Pancreas (tissue), 10 donors: ENCODE data around the gene SNX1. TPM values are rescaled to one million over a fixed set of nuclear protein-coding genes. Genes with fewer than 3 reads are reported as not detected.

ENCODE experiments used
- ATAC-seq, 4 donors: fragments of 200-7000 bp; cut with Tn5 transposase; one replicate each; pipeline versions ENCODE4 v1.8.0 to v1.9.1; 2020; ENCODE audit warnings: mild to moderate bottlenecking in 4 of 4, moderate library complexity in 4 of 4
- DNase-seq, 6 donors: peaks; one replicate each; pipeline ENCODE4 v3.0.0-alpha.2; 2020
- FAIRE-seq: peaks from 2 replicates; lab custom pipeline; 2012; peaks lifted over from hg19 to GRCh38; lab: Jason Lieb, UNC
- H3K27ac ChIP-seq, 4 donors: fragments of 200-600 bp; sonication (generic); 1 replicate in 3 of 4; 2 replicates in 1 of 4; pipeline versions ENCODE4 v1.5.0 to v1.8.0; 2020
- H3K27me3 ChIP-seq, 4 donors: fragments of 200-600 bp; one replicate each; pipeline ENCODE4 v1.8.0; 2021
- H3K36me3 ChIP-seq, 3 donors: fragments of 200-600 bp; sonication (generic) in 1 of 3; one replicate each; pipeline versions ENCODE4 v1.5.0 to v1.8.0; 2020 to 2021
- H3K4me1 ChIP-seq, 3 donors: fragments of 200-600 bp; one replicate each; pipeline ENCODE4 v1.8.0; 2021
- H3K4me3 ChIP-seq, 4 donors: fragments of 200-600 bp; sonication (generic) in 2 of 4; one replicate each; pipeline versions ENCODE4 v1.5.0 to v1.8.0; 2020 to 2021
- H3K9me3 ChIP-seq, 4 donors: fragments of 200-600 bp; one replicate each; pipeline ENCODE4 v1.8.0; 2021
- WGBS, 2 donors: extraction: QIAGEN DNeasy Blood & Tissue Kit; methylation state at CpG; one replicate each; pipeline ENCODE4 v1.1.7; 2013; 5-methylcytosine and 5-hydroxymethylcytosine counted together
- intact Hi-C, 3 donors: fragments of 100-400 bp; cut with DNase I; formaldehyde crosslinking; loops; one replicate each; pipeline versions ENCODE4 v1.11.1 to v1.14.2; 2022
- polyA plus RNA-seq, 2 donors: library from polyadenylated mRNA; stranded (reverse); fragments of 200-250 nt; gene quantifications; one replicate each; pipeline ENCODE4 v1.2.3, GENCODE V29; 2013
- total RNA-seq, 6 donors: library from RNA; stranded (reverse); fragmentation: NEBNext Ultra II Directional in 4 of 6; extraction: Animal tissue kit (Norgen Biotek cat#: 25700) in 4 of 6; gene quantifications; one replicate each; pipeline versions ENCODE4 v1.2.1 to v1.2.4, GENCODE V29; 2021 to 2023
- TF ChIP-seq, protein P1 (sequence below), 4 donors: fragments of 200-600 bp; sonication (generic) in 3 of 4; IDR thresholded peaks; one replicate each; pipeline versions ENCODE4 v1.5.0 to v1.8.0; 2021; ENCODE audit warnings: antibody characterized with exemption in 4 of 4
- donor health status: healthy with polysubstance abuse.
- donor health status: DM: no; HTN: no; CAD: no; lungs with moderate emphysema.
- donor health status: DM: no; HTN: no; CAD: no.
- donor health status: control.
- donor health status: control.
- donor health status: Bipolar disorder and iron deficiency.
- donor health status: DM: yes; HTN: yes; CAD: no.
- donor health status: DM: no; HTN: no; CAD: no.
- donor health status: DM: no; HTN: no; CAD: no.
- donor health status: DM: yes; HTN: yes; CAD: no.

Gene SNX1
- total and polyA plus RNA-seq, 8 donors = 32.9 to 82.4 (median 44.9) TPM

- Histone ChIP-seq H3K36me3 (peaks cover 0 to 9% (median 0%) of the 10 kb centered on the region in 3 donors), H3K4me3 (no peak overlapping the region), H3K4me1 (peaks cover 0 to 9% (median 4%) of the 10 kb centered on the region in 3 donors), H3K27me3 (no peaks in the 10 kb centered on the region), H3K9me3 (no peaks in the 10 kb centered on the region), H3K27ac (no peak overlapping the region)
- DNase-seq = no peak
- FAIRE-seq = no peak
- TF ChIP-seq, protein P1, sequence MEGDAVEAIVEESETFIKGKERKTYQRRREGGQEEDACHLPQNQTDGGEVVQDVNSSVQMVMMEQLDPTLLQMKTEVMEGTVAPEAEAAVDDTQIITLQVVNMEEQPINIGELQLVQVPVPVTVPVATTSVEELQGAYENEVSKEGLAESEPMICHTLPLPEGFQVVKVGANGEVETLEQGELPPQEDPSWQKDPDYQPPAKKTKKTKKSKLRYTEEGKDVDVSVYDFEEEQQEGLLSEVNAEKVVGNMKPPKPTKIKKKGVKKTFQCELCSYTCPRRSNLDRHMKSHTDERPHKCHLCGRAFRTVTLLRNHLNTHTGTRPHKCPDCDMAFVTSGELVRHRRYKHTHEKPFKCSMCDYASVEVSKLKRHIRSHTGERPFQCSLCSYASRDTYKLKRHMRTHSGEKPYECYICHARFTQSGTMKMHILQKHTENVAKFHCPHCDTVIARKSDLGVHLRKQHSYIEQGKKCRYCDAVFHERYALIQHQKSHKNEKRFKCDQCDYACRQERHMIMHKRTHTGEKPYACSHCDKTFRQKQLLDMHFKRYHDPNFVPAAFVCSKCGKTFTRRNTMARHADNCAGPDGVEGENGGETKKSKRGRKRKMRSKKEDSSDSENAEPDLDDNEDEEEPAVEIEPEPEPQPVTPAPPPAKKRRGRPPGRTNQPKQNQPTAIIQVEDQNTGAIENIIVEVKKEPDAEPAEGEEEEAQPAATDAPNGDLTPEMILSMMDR (IDR thresholded peaks at IDR 0.05) = no peak
- no peak for ATAC-seq
- 76 to 84% methylated on average over 7 of the region's 7 CpGs for WGBS, 2 donors
- intact Hi-C loops = no loop called here
These were observed 52.4 kb downstream of the SNX1 start for GRCh38 chr15:64148168-64148567.

- no peak for FAIRE-seq
- Histone ChIP-seq H3K27ac (no peak overlapping the region), H3K4me3 (no peak overlapping the region), H3K36me3 (peaks cover 0 to 8% (median 0%) of the 10 kb centered on the region in 3 donors), H3K4me1 (peaks cover 0 to 11% (median 4%) of the 10 kb centered on the region in 3 donors), H3K9me3 (no peaks in the 10 kb centered on the region), H3K27me3 (no peaks in the 10 kb centered on the region)
- ATAC-seq = no peak
- intact Hi-C loops = no loop called here
- 68 to 77% methylated on average over 3 of the region's 3 CpGs for WGBS, 2 donors
- no peak for DNase-seq
- TF ChIP-seq, protein P1 (IDR thresholded peaks at IDR 0.05) = no peak
These were observed 52.8 kb downstream of the SNX1 start for GRCh38 chr15:64148581-64148980.

DNA sequence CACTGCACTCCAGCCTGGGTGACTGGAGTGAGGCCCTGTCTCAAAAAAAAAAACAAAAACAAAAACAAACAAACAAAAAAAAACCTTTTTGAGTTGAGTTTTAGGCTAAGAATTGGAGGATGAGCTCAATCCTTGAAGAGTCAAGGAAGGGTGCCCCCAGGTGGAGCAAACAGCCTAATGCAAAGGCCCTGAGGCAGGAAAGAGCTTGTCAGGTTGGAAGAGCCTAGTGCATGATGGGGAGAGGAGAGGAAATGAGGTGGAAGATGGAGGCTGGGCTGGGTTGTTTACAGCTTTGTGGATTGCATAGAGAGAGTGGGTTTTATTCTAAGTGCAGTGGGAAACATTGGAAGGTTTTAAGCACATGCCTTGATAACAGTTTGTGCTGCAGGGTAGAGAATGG, 53.6 kb downstream of the SNX1 start:
- Histone ChIP-seq H3K9me3 (no peaks in the 10 kb centered on the region), H3K4me3 (no peak overlapping the region), H3K4me1 (peaks cover 0 to 11% (median 4%) of the 10 kb centered on the region in 3 donors), H3K27ac (no peak overlapping the region), H3K27me3 (no peaks in the 10 kb centered on the region), H3K36me3 (no peaks in the 10 kb centered on the region)
- intact Hi-C loops = no loop called here
- TF ChIP-seq, protein P1 (IDR thresholded peaks at IDR 0.05) = no peak
- DNase-seq = no peak
- no peak for FAIRE-seq
- ATAC-seq = no peak

DNA sequence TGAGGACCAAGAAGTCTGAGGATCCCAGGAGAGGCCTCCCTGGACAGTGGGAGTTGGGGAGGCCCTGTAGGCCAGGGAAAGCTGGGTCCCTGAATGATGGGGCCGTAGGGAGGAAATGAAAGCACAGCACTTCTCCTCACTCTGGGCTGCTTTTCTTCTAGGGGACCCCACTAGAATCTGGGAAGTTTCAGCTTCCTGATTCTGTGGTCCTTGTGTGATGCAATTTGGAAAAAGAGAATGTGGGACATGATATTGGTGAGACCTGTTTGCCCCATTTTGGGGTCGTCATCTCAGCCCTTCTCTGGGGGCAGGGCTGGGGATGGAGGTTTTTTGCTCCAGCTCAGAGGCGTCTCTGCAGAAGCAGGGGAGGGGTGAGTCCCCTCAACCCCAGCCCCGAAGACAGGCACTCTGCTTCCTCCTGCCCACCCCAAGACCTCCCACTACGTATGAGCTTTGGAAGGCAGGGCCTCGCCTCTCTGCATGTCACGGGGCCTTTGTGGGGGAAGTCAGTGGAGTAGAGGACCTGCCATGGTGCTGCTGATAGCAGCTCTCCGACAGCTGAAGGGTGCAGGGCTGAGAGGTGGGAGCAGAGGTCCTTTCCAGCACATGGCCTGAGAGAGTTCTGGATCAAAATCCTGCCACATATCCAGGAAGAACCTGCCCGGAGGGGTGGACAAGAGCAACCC, 54.3 kb downstream of the SNX1 start:
- intact Hi-C loops = no loop called here
- TF ChIP-seq, protein P1 (IDR thresholded peaks at IDR 0.05) = no peak
- DNase-seq (no peak), FAIRE-seq (no peak), ATAC-seq (no peak)
- Histone ChIP-seq H3K9me3 (no peaks in the 10 kb centered on the region), H3K27me3 (no peaks in the 10 kb centered on the region), H3K27ac (no peak overlapping the region), H3K4me1 (peaks cover 0 to 11% (median 4%) of the 10 kb centered on the region in 3 donors), H3K4me3 (no peak overlapping the region), H3K36me3 (peaks cover 0 to under 1% (median 0%) of the 10 kb centered on the region in 3 donors)
- 77 to 83% methylated on average over 9 of the region's 9 CpGs for WGBS, 2 donors
